Panc1 (cell line): ENCODE results near the gene FAM107A. TPM values are rescaled to one million over a fixed set of nuclear protein-coding genes. Genes with fewer than 3 reads are reported as not detected.

ENCODE experiments used
- ATAC-seq: fragments of 200-7000 bp; cut with Tn5 transposase; 2 replicates; pipeline ENCODE4 v1.9.1; 2020; ENCODE audit warnings: mild to moderate bottlenecking, moderate library complexity
- BruUV-seq: library from RNA; stranded (reverse); fragments of 400-500 nt; replicated peaks from 2 replicates; lab custom pipeline; 2021; lab: Mats Ljungman, UMichigan
- CTCF ChIA-PET: fragments of 300-600 bp; sonication (Branson Sonifier 250); formaldehyde crosslinking; loops from one replicate; lab custom pipeline; 2022; ENCODE audit warnings: antibody characterized with exemption; lab: Charles Lee
- POLR2A ChIA-PET: fragments of 300-600 bp; sonication (Branson Sonifier 250); formaldehyde crosslinking; loops from one replicate; lab custom pipeline; 2022; ENCODE audit warnings: antibody characterized with exemption; lab: Charles Lee
- DNase-seq: peaks from one replicate; pipeline ENCODE4 v3.0.0-alpha.2; 2010; ENCODE audit warnings: low read depth, low spot score
- H3K27ac ChIP-seq: 2 replicates; pipeline ENCODE4 v1.5.1; 2011; ENCODE audit warnings: mild to moderate bottlenecking, low read length, inconsistent platforms
- H3K27me3 ChIP-seq: fragments of 200-500 bp; sonication (Bioruptor generic); 2 replicates; pipeline ENCODE4 v1.6.0; 2014; ENCODE audit warnings: low read length, inconsistent platforms; ENCODE audit not compliant: control insufficient read depth, insufficient read depth
- H3K36me3 ChIP-seq: fragments of 200-500 bp; sonication (Bioruptor generic); 2 replicates; pipeline ENCODE4 v1.5.1; 2014; ENCODE audit warnings: inconsistent platforms, mild to moderate bottlenecking, low read length, moderate library complexity; ENCODE audit not compliant: control insufficient read depth, insufficient read depth
- H3K4me1 ChIP-seq: 2 replicates; pipeline ENCODE4 v1.5.1; 2011; ENCODE audit warnings: inconsistent platforms, mild to moderate bottlenecking, low read length, moderate library complexity; ENCODE audit not compliant: control insufficient read depth, insufficient read depth
- H3K4me3 ChIP-seq, 2 experiments: 2 replicates each; pipeline ENCODE4 v1.5.1; 2011 to 2012; ENCODE audit warnings: low read depth in 2 of 2, low read length in 2 of 2, mild to moderate bottlenecking in 2 of 2, inconsistent platforms in 1 of 2, moderate library complexity in 1 of 2
- H3K9me3 ChIP-seq: fragments of 200-500 bp; sonication (Bioruptor generic); 2 replicates; pipeline ENCODE4 v1.5.1; 2014; ENCODE audit warnings: low read depth, mild to moderate bottlenecking, inconsistent platforms, low read length, moderate library complexity; ENCODE audit not compliant: control insufficient read depth, insufficient read depth
- POLR2AphosphoS5 ChIP-seq: IDR thresholded peaks from 2 replicates; pipeline ENCODE4 v1.6.1; 2012; ENCODE audit warnings: mild to moderate bottlenecking, low read depth, low read length, moderate library complexity
- REST ChIP-seq, 2 experiments: IDR thresholded peaks; 2 replicates each; pipeline ENCODE4 v1.6.1; 2011 to 2012; ENCODE audit warnings: low read depth in 2 of 2, control low read depth in 1 of 2, low read length in 1 of 2, mild to moderate bottlenecking in 1 of 2, moderate library complexity in 1 of 2; ENCODE audit not compliant: insufficient read depth in 1 of 2
- SIN3A ChIP-seq: IDR thresholded peaks from 2 replicates; pipeline ENCODE4 v1.6.1; 2012; ENCODE audit warnings: low read depth, mild to moderate bottlenecking, low read length, moderate library complexity, borderline replicate concordance; ENCODE audit not compliant: insufficient read depth
- TCF7L2 ChIP-seq: IDR thresholded peaks from 2 replicates; pipeline ENCODE4 v1.6.1; 2011; ENCODE audit warnings: mild to moderate bottlenecking, low read depth, low read length, inconsistent platforms
- in situ Hi-C: cut with HindIII; loops from 2 replicates; pipeline ENCODE4 v1.10.0; 2016; ENCODE audit warnings: low sequenced_read_pairs, low pct_unique_long_range_greater_than_20kb
- intact Hi-C: fragments of 100-400 bp; cut with micrococcal nuclease; formaldehyde crosslinking; loops from one replicate; pipeline ENCODE4 v1.10.0; 2022; ENCODE audit not compliant: unreplicated experiment
- total RNA-seq: library from RNA; stranded (reverse); gene quantifications from one replicate; pipeline ENCODE4 v1.2.1, GENCODE V29; 2021; ENCODE audit not compliant: unreplicated experiment
- TF ChIP-seq, protein P1 (sequence below): fragments of 450-650 bp; IDR thresholded peaks from 2 replicates; pipeline ENCODE4 v1.5.1; 2017; ENCODE audit warnings: mild to moderate bottlenecking

Gene FAM107A
- total RNA-seq, 1 experiment from 2014 or later = 0.08 TPM

DNA sequence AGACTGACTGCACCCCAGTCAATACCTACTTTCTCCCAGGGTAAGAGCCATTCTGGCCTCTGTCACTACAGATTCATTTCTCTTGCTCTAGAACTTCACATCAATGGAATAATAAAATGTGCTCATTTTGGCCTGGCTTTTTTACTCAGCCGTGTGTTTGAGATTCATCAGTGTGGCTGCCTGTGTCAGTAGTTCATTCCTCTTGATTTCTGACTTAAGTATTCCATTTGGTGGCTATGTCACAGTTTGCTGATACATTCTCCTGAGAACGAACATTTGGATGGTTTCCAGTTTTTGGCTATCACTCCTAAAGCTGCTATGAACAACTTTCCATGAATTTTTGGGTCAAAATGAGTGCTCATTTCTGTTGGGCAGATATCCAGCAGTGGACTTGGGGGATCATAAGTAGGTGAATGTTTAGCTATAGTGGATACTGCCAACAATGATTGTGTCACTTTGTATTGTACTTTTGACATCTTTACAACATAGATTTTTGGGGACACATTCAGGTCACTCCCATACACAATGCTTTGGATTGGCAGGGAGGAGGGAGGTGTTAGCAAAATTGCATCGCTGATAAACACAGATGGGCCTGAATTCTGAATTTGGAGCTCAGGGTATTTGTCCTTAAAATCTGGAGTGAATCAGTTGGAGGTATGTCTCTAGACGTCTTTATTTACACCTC is 19.8 kb upstream of the FAM107A start:
- Histone ChIP-seq H3K27ac (no peak overlapping the region), H3K4me3 (no peak overlapping the region), H3K4me1 (no peaks in the 10 kb centered on the region), H3K27me3 (no peaks in the 10 kb centered on the region), H3K36me3 (no peaks in the 10 kb centered on the region), H3K9me3 (no peaks in the 10 kb centered on the region)
- ChIA-PET CTCF (no interaction called here), POLR2A (no interaction called here)
- intact Hi-C loops = no loop called here
- TF ChIP-seq SIN3A (no peak), REST (IDR thresholded peaks at IDR 0.05; ENCODE audit: insufficient read depth in 1 of 2, low read depth in 2 of 2, low read length in 1 of 2) (no peak), TCF7L2 (no peak), POLR2AphosphoS5 (no peak)
- TF ChIP-seq, protein P1, sequence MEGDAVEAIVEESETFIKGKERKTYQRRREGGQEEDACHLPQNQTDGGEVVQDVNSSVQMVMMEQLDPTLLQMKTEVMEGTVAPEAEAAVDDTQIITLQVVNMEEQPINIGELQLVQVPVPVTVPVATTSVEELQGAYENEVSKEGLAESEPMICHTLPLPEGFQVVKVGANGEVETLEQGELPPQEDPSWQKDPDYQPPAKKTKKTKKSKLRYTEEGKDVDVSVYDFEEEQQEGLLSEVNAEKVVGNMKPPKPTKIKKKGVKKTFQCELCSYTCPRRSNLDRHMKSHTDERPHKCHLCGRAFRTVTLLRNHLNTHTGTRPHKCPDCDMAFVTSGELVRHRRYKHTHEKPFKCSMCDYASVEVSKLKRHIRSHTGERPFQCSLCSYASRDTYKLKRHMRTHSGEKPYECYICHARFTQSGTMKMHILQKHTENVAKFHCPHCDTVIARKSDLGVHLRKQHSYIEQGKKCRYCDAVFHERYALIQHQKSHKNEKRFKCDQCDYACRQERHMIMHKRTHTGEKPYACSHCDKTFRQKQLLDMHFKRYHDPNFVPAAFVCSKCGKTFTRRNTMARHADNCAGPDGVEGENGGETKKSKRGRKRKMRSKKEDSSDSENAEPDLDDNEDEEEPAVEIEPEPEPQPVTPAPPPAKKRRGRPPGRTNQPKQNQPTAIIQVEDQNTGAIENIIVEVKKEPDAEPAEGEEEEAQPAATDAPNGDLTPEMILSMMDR = no peak
- ATAC-seq (no peak), DNase-seq (no peak)
- in situ Hi-C loops = no loop called here
- BruUV-seq = no TSS peak

DNA sequence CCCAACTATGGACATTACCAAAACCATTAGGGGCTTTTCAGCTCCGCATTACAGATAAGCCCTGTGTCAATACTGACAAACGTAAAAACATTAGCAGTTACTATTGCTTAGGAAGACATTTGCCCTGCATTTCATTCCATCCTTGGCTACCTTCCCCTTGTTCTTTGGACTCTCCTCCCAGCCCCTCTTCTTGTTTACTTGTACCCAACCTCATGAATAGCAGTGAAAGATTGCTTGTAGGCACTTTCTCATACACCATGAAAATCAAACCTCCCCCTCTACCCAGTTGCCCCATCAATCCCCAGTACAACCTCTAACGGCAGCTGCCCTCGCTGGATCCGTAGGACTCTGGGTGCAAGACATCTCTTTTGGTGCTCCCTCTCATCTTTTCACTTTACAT is 16.9 kb upstream of the FAM107A start:
- in situ Hi-C loops (no loop called here), intact Hi-C loops (no loop called here)
- Histone ChIP-seq H3K27me3 (no peaks in the 10 kb centered on the region), H3K36me3 (no peaks in the 10 kb centered on the region), H3K4me3 (no peak overlapping the region), H3K9me3 (no peaks in the 10 kb centered on the region), H3K27ac (no peak overlapping the region), H3K4me1 (no peaks in the 10 kb centered on the region)
- TF ChIP-seq POLR2AphosphoS5 (no peak), SIN3A (no peak), REST (IDR thresholded peaks at IDR 0.05; ENCODE audit: insufficient read depth in 1 of 2, low read depth in 2 of 2, low read length in 1 of 2) (no peak), TCF7L2 (no peak)
- TF ChIP-seq, protein P1 = no peak
- ChIA-PET POLR2A (no interaction called here), CTCF (no interaction called here)
- DNase-seq = no peak
- ATAC-seq = no peak
- no TSS peak for BruUV-seq
